Measurements from ENCODE around the gene PPDPF. TPM values are rescaled to one million over a fixed set of nuclear protein-coding genes. Genes with fewer than 3 reads are reported as not detected.

Gene PPDPF
- total RNA-seq, 1 donor from 2014 or later, result 4.1 TPM

DNA sequence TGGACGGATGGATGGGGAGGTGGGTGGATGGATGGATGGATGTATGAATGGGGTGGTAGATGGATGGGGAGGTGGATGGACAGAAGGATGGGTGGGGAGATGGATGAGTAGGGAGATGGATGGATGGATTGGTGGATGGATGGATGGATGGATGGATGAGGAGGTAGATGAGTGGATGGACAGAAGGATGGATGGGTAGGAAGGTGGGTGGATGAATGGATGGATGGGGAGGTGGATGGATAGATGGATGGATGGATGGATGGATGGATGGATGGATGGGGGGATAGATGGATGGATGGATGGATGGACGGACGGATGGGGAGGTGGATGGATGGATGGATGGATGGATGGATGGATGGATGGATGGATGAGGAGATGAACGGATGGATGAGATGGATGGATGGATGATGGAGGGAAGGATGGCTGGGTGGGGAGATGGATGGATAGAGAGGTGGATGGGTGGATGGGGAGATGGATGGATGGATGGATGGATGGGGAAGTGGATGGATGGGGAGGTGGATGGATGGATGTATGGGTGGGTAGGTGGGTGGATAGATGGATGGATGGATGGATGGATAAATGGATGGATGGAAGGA lies 28.8 kb upstream of the PPDPF start:
- H3K4me3 Mint-ChIP-seq, result no peak overlapping the region
- peaks cover 22% of the 10 kb centered on the region for H4K20me1 ChIP-seq (ENCODE audit: low read depth)
- no peak overlapping the region for H2AFZ ChIP-seq (replicated peaks)
- no peak overlapping the region for H3K4me2 ChIP-seq
- H3K4me1 ChIP-seq, result peaks cover 7% of the 10 kb centered on the region
- H3K36me3 ChIP-seq, result no peaks in the 10 kb centered on the region
- no peak overlapping the region for H3K27ac Mint-ChIP-seq
- H3K9me3 Mint-ChIP-seq, result peaks cover 7% of the 10 kb centered on the region
- H3K4me1 Mint-ChIP-seq, result peaks cover 4% of the 10 kb centered on the region
- peaks cover 27% of the 10 kb centered on the region for H3K27me3 Mint-ChIP-seq (ENCODE audit: insufficient read depth, low read depth)
- TF ChIP-seq, protein P1, sequence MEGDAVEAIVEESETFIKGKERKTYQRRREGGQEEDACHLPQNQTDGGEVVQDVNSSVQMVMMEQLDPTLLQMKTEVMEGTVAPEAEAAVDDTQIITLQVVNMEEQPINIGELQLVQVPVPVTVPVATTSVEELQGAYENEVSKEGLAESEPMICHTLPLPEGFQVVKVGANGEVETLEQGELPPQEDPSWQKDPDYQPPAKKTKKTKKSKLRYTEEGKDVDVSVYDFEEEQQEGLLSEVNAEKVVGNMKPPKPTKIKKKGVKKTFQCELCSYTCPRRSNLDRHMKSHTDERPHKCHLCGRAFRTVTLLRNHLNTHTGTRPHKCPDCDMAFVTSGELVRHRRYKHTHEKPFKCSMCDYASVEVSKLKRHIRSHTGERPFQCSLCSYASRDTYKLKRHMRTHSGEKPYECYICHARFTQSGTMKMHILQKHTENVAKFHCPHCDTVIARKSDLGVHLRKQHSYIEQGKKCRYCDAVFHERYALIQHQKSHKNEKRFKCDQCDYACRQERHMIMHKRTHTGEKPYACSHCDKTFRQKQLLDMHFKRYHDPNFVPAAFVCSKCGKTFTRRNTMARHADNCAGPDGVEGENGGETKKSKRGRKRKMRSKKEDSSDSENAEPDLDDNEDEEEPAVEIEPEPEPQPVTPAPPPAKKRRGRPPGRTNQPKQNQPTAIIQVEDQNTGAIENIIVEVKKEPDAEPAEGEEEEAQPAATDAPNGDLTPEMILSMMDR (IDR thresholded peaks at IDR 0.05), result no peak
- no peak for TF ChIP-seq EZH2 (IDR thresholded peaks at IDR 0.05)
- TF ChIP-seq EZH2phosphoT487 (IDR thresholded peaks at IDR 0.05), result no peak
- H3K27me3 ChIP-seq, result peaks cover 65% of the 10 kb centered on the region
- no peak for DNase-seq (ENCODE audit: low spot score)
- no peak overlapping the region for H3K27ac ChIP-seq
- no peaks in the 10 kb centered on the region for H3K79me2 ChIP-seq (ENCODE audit: low read depth)
- H3K9ac ChIP-seq, result no peak overlapping the region
- peaks cover 3% of the 10 kb centered on the region for H3K36me3 Mint-ChIP-seq
- no peak overlapping the region for H3K4me3 ChIP-seq
- H3F3A ChIP-seq (ENCODE audit: low read depth), result no peaks in the 10 kb centered on the region
- H3K9me3 ChIP-seq (ENCODE audit: low read depth), result no peaks in the 10 kb centered on the region

DNA sequence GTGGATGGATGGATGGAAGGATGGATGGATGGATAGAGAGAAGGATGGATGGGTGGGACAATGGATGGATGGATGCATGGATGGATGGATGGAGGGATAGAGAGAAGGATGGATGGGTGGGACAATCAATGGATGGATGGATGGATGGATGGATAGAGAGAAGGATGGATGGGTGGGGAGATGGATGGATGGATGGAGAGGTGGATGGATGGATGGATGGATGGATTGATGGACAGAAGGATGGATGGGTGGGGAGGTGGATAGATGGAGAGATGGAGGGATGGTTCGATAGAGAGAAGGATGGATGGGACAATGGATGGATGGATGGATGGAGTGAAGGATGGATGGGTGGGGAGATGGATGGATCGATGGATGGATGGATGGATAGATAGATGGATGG lies 28.0 kb upstream of the PPDPF start:
- Histone ChIP-seq H3K27ac (no peak overlapping the region), H2AFZ (replicated peaks) (no peak overlapping the region), H3F3A (ENCODE audit: low read depth) (no peaks in the 10 kb centered on the region), H3K27me3 (peaks cover 65% of the 10 kb centered on the region), H3K9ac (no peak overlapping the region), H3K36me3 (no peaks in the 10 kb centered on the region), H3K4me1 (peaks cover 7% of the 10 kb centered on the region), H3K79me2 (ENCODE audit: low read depth) (no peaks in the 10 kb centered on the region), H4K20me1 (ENCODE audit: low read depth) (peaks cover 26% of the 10 kb centered on the region), H3K9me3 (ENCODE audit: low read depth) (no peaks in the 10 kb centered on the region), H3K4me3 (no peak overlapping the region), H3K4me2 (no peak overlapping the region)
- Mint-ChIP-seq H3K4me1 (peaks cover 8% of the 10 kb centered on the region), H3K27ac (no peak overlapping the region), H3K27me3 (ENCODE audit: insufficient read depth, low read depth) (peaks cover 33% of the 10 kb centered on the region), H3K9me3 (peaks cover 7% of the 10 kb centered on the region), H3K36me3 (peaks cover 3% of the 10 kb centered on the region), H3K4me3 (no peak overlapping the region)
- TF ChIP-seq EZH2 (IDR thresholded peaks at IDR 0.05) (no peak), EZH2phosphoT487 (IDR thresholded peaks at IDR 0.05) (no peak)
- TF ChIP-seq, protein P1 (IDR thresholded peaks at IDR 0.05), result no peak
- no peak for DNase-seq (ENCODE audit: low spot score)

DNA sequence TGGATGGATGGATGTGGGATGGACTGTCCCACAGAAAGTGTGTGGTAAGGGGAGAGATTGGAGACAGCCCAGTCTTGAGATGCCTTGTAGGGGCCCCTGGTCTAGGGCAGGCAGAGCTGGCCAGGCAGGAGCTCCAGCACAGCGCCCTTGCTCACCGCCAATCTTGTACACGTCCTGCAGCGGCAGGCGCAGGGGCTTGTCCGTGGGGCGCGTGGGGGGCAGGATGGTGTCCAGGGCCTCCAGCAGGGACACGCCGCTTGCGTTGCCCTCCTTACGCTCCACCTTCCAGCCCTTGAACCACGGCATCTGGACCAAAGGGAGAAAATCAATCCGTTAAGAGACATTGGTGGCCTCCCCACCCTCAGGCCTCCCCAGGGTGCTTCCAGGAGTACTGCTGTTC lies 27.6 kb upstream of the PPDPF start:
- Histone ChIP-seq H4K20me1 (ENCODE audit: low read depth) (peaks cover 27% of the 10 kb centered on the region), H3K27me3 (peaks cover 65% of the 10 kb centered on the region), H3F3A (ENCODE audit: low read depth) (no peaks in the 10 kb centered on the region), H3K9me3 (ENCODE audit: low read depth) (no peaks in the 10 kb centered on the region), H3K9ac (no peak overlapping the region), H3K4me3 (no peak overlapping the region), H3K27ac (no peak overlapping the region), H3K79me2 (ENCODE audit: low read depth) (no peaks in the 10 kb centered on the region), H3K4me2 (no peak overlapping the region), H3K4me1 (peaks cover 7% of the 10 kb centered on the region), H2AFZ (replicated peaks) (no peak overlapping the region), H3K36me3 (no peaks in the 10 kb centered on the region)
- Mint-ChIP-seq H3K27me3 (ENCODE audit: insufficient read depth, low read depth) (peaks cover 35% of the 10 kb centered on the region), H3K4me1 (peaks cover 8% of the 10 kb centered on the region), H3K27ac (no peak overlapping the region), H3K36me3 (peaks cover 3% of the 10 kb centered on the region), H3K9me3 (peaks cover 7% of the 10 kb centered on the region), H3K4me3 (no peak overlapping the region)
- no peak for TF ChIP-seq EZH2 (IDR thresholded peaks at IDR 0.05)
- TF ChIP-seq EZH2phosphoT487 (IDR thresholded peaks at IDR 0.05), result no peak
- TF ChIP-seq, protein P1 (IDR thresholded peaks at IDR 0.05), result no peak
- DNase-seq (ENCODE audit: low spot score), result no peak
